ENCODE measurements around the gene TNFAIP8. TPM values are rescaled to one million over a fixed set of nuclear protein-coding genes. Genes with fewer than 3 reads are reported as not detected.

Gene TNFAIP8
- total and polyA plus RNA-seq, 3 experiments from 2014 or later: 207 to 311 (median 295) TPM

GRCh38 chr5:119395080-119395836 is 39.4 kb downstream of the TNFAIP8 start:
- Mint-ChIP-seq H3K4me3 (peak overlapping the region in 1 of 7 donors; percentile 3), H3K4me1 (peaks cover 55 to 86% (median 86%) of the 10 kb centered on the region in 3 donors), H3K27ac (peak overlapping the region in 7 of 8 donors; percentile 8 to 82 (median 71)), H3K9me3 (no peaks in the 10 kb centered on the region), H3K27me3 (no peaks in the 10 kb centered on the region), H3K36me3 (peaks cover 7 to 43% (median 13%) of the 10 kb centered on the region in 3 donors)
- H3K27me3 ChIP-seq (ENCODE audit: insufficient read depth, low read length, poor library complexity, severe bottlenecking): no peaks in the 10 kb centered on the region
- H3K9me3 ChIP-seq (ENCODE audit: low read length): no peaks in the 10 kb centered on the region
- peaks cover 12% of the 10 kb centered on the region for H3K36me3 ChIP-seq (ENCODE audit: insufficient read depth, low read length)
- CTCF ChIA-PET: interaction anchor here (0.7 kb wide), 1 partner anchor 707 kb away, joined by 3 read pairs; no protein-coding TSS in a partner anchor
- H3K4me3 ChIP-seq (ENCODE audit: low read length): no peak overlapping the region
- POLR2A ChIA-PET: no interaction called here
- peaks cover 33% of the 10 kb centered on the region for H3K4me1 ChIP-seq (ENCODE audit: insufficient read depth, low read length)
- no peak for DNase-seq
- no peak overlapping the region for H3K27ac ChIP-seq (ENCODE audit: low read depth, low read length)

GRCh38 chr5:119396030-119396664 is 40.3 kb downstream of the TNFAIP8 start:
- Mint-ChIP-seq H3K4me1 (peaks cover 52 to 79% (median 77%) of the 10 kb centered on the region in 3 donors), H3K9me3 (no peaks in the 10 kb centered on the region), H3K36me3 (peaks cover 7 to 40% (median 13%) of the 10 kb centered on the region in 3 donors), H3K27me3 (no peaks in the 10 kb centered on the region), H3K27ac (peak overlapping the region; percentile 34 to 93 (median 78)), H3K4me3 (peak overlapping the region in 1 of 7 donors; percentile 17)
- DNase-seq: no peak
- POLR2A ChIA-PET: interaction anchor here (0.6 kb wide), 1 partner anchor 17 kb away, joined by 3 read pairs; no protein-coding TSS in a partner anchor
- Histone ChIP-seq H3K4me1 (ENCODE audit: insufficient read depth, low read length) (peaks cover 29% of the 10 kb centered on the region), H3K36me3 (ENCODE audit: insufficient read depth, low read length) (peaks cover 12% of the 10 kb centered on the region), H3K27ac (ENCODE audit: low read depth, low read length) (no peak overlapping the region), H3K27me3 (ENCODE audit: insufficient read depth, low read length, poor library complexity, severe bottlenecking) (no peaks in the 10 kb centered on the region), H3K9me3 (ENCODE audit: low read length) (no peaks in the 10 kb centered on the region), H3K4me3 (ENCODE audit: low read length) (no peak overlapping the region)
- CTCF ChIA-PET: interaction anchor here (1.0 kb wide), 1 partner anchor 408 kb away, joined by 3 read pairs; the partner anchor contains the start of gene DTWD2

- Histone ChIP-seq H3K36me3 (ENCODE audit: insufficient read depth, low read length) (peaks cover 10% of the 10 kb centered on the region), H3K27me3 (ENCODE audit: insufficient read depth, low read length, poor library complexity, severe bottlenecking) (no peaks in the 10 kb centered on the region), H3K4me3 (ENCODE audit: low read length) (no peak overlapping the region), H3K9me3 (ENCODE audit: low read length) (no peaks in the 10 kb centered on the region), H3K27ac (ENCODE audit: low read depth, low read length) (no peak overlapping the region), H3K4me1 (ENCODE audit: insufficient read depth, low read length) (peaks cover 29% of the 10 kb centered on the region)
- peaks cover 46 to 68% (median 64%) of the 10 kb centered on the region in 3 donors for H3K4me1 Mint-ChIP-seq
- peak overlapping the region in 3 of 7 donors; percentile 3 to 35 (median 4) for H3K4me3 Mint-ChIP-seq
- ChIA-PET CTCF (interaction anchor here (0.9 kb wide), 1 partner anchor 14 kb away, joined by 3 read pairs; no protein-coding TSS in a partner anchor), POLR2A (no interaction called here)
- no peaks in the 10 kb centered on the region for H3K27me3 Mint-ChIP-seq
- peak overlapping the region in 7 of 8 donors; percentile 5 to 78 (median 69) for H3K27ac Mint-ChIP-seq
- DNase-seq: no peak
- H3K36me3 Mint-ChIP-seq: peaks cover 5 to 29% (median 10%) of the 10 kb centered on the region in 3 donors
- H3K9me3 Mint-ChIP-seq: no peaks in the 10 kb centered on the region
Observed at GRCh38 chr5:119397518-119398380, 41.9 kb downstream of the TNFAIP8 start.

GRCh38 chr5:119398727-119399466 is 43.1 kb downstream of the TNFAIP8 start:
- H3K27ac ChIP-seq (ENCODE audit: low read depth, low read length): no peak overlapping the region
- Mint-ChIP-seq H3K27ac (no peak overlapping the region), H3K4me3 (no peak overlapping the region), H3K4me1 (peaks cover 37 to 57% (median 53%) of the 10 kb centered on the region in 3 donors), H3K27me3 (no peaks in the 10 kb centered on the region), H3K36me3 (peaks cover 0 to 17% (median 2%) of the 10 kb centered on the region in 3 donors), H3K9me3 (no peaks in the 10 kb centered on the region)
- CTCF ChIA-PET: interaction anchor here (0.9 to 2.9 kb wide), 2 partner anchors 13 to 83 kb away, joined by 3 to 9 read pairs; no protein-coding TSS in a partner anchor
- H3K27me3 ChIP-seq (ENCODE audit: insufficient read depth, low read length, poor library complexity, severe bottlenecking): no peaks in the 10 kb centered on the region
- POLR2A ChIA-PET: no interaction called here
- peaks cover 18% of the 10 kb centered on the region for H3K4me1 ChIP-seq (ENCODE audit: insufficient read depth, low read length)
- DNase-seq: no peak
- no peak overlapping the region for H3K4me3 ChIP-seq (ENCODE audit: low read length)
- H3K36me3 ChIP-seq (ENCODE audit: insufficient read depth, low read length): no peaks in the 10 kb centered on the region
- H3K9me3 ChIP-seq (ENCODE audit: low read length): no peaks in the 10 kb centered on the region

- Histone ChIP-seq H3K4me1 (ENCODE audit: insufficient read depth, low read length) (peaks cover 18% of the 10 kb centered on the region), H3K9me3 (ENCODE audit: low read length) (no peaks in the 10 kb centered on the region), H3K4me3 (ENCODE audit: low read length) (no peak overlapping the region), H3K27ac (ENCODE audit: low read depth, low read length) (no peak overlapping the region), H3K27me3 (ENCODE audit: insufficient read depth, low read length, poor library complexity, severe bottlenecking) (no peaks in the 10 kb centered on the region), H3K36me3 (ENCODE audit: insufficient read depth, low read length) (no peaks in the 10 kb centered on the region)
- Mint-ChIP-seq H3K27me3 (no peaks in the 10 kb centered on the region), H3K4me1 (peaks cover 28 to 47% (median 41%) of the 10 kb centered on the region in 3 donors), H3K36me3 (peaks cover 0 to 8% (median 0%) of the 10 kb centered on the region in 3 donors), H3K9me3 (no peaks in the 10 kb centered on the region), H3K27ac (peak overlapping the region in 4 of 8 donors; percentile 2 to 93 (median 60)), H3K4me3 (no peak overlapping the region)
- POLR2A ChIA-PET: no interaction called here
- no peak for DNase-seq
- CTCF ChIA-PET: interaction anchor here (2.9 to 3.6 kb wide), 2 partner anchors 11 to 85 kb away, joined by 9 to 26 read pairs; no protein-coding TSS in a partner anchor
Observed at GRCh38 chr5:119400245-119400644, 44.4 kb downstream of the TNFAIP8 start.

- Mint-ChIP-seq H3K9me3 (no peaks in the 10 kb centered on the region), H3K27ac (peak overlapping the region in 4 of 8 donors; percentile 29 to 69 (median 44)), H3K4me3 (no peak overlapping the region), H3K27me3 (no peaks in the 10 kb centered on the region), H3K36me3 (no peaks in the 10 kb centered on the region), H3K4me1 (peaks cover 14 to 29% (median 24%) of the 10 kb centered on the region in 3 donors)
- peaks cover 11% of the 10 kb centered on the region for H3K4me1 ChIP-seq (ENCODE audit: insufficient read depth, low read length)
- no peak for DNase-seq
- H3K36me3 ChIP-seq (ENCODE audit: insufficient read depth, low read length): no peaks in the 10 kb centered on the region
- no peaks in the 10 kb centered on the region for H3K9me3 ChIP-seq (ENCODE audit: low read length)
- H3K27ac ChIP-seq (ENCODE audit: low read depth, low read length): no peak overlapping the region
- no peak overlapping the region for H3K4me3 ChIP-seq (ENCODE audit: low read length)
- no peaks in the 10 kb centered on the region for H3K27me3 ChIP-seq (ENCODE audit: insufficient read depth, low read length, poor library complexity, severe bottlenecking)
- POLR2A ChIA-PET: interaction anchor here (0.6 kb wide), 2 partner anchors 59 to 94 kb away, joined by 3 to 5 read pairs; no protein-coding TSS in a partner anchor
- CTCF ChIA-PET: interaction anchor here (0.8 to 3.6 kb wide), 5 partner anchors 9 to 414 kb away, joined by 3 to 26 read pairs (median 4); no protein-coding TSS in a partner anchor
Observed at GRCh38 chr5:119402081-119402480, 46.3 kb downstream of the TNFAIP8 start.

- H3K36me3 Mint-ChIP-seq: no peaks in the 10 kb centered on the region
- ChIA-PET CTCF (interaction anchor here (0.8 to 3.6 kb wide), 4 partner anchors 9 to 415 kb away, joined by 3 to 26 read pairs (median 4); no protein-coding TSS in a partner anchor), POLR2A (no interaction called here)
Observed at GRCh38 chr5:119402555-119402954, 46.7 kb downstream of the TNFAIP8 start.

More at GRCh38 chr5:119402555-119402954, 46.7 kb downstream of the TNFAIP8 start:
- no peak for DNase-seq
- H3K4me3 Mint-ChIP-seq: no peak overlapping the region
- H3K4me1 ChIP-seq (ENCODE audit: insufficient read depth, low read length): peaks cover 7% of the 10 kb centered on the region
- H3K27ac ChIP-seq (ENCODE audit: low read depth, low read length): no peak overlapping the region
- peaks cover 11 to 24% (median 19%) of the 10 kb centered on the region in 3 donors for H3K4me1 Mint-ChIP-seq
- no peaks in the 10 kb centered on the region for H3K9me3 ChIP-seq (ENCODE audit: low read length)
- H3K4me3 ChIP-seq (ENCODE audit: low read length): no peak overlapping the region
- peak overlapping the region in 1 of 8 donors; percentile 46 for H3K27ac Mint-ChIP-seq
- no peaks in the 10 kb centered on the region for H3K9me3 Mint-ChIP-seq
- H3K27me3 ChIP-seq (ENCODE audit: insufficient read depth, low read length, poor library complexity, severe bottlenecking): no peaks in the 10 kb centered on the region
- no peaks in the 10 kb centered on the region for H3K36me3 ChIP-seq (ENCODE audit: insufficient read depth, low read length)
- H3K27me3 Mint-ChIP-seq: no peaks in the 10 kb centered on the region

Data from CD8-positive, alpha-beta memory T cell (primary cell).